GM04503 (cell line): ENCODE data around the gene OSBP2.

ENCODE experiments used
- DNase-seq: peaks from one replicate; pipeline ENCODE4 v3.0.0-alpha.2; 2012; ENCODE audit warnings: low read depth

The OSBP2 gene

DNA sequence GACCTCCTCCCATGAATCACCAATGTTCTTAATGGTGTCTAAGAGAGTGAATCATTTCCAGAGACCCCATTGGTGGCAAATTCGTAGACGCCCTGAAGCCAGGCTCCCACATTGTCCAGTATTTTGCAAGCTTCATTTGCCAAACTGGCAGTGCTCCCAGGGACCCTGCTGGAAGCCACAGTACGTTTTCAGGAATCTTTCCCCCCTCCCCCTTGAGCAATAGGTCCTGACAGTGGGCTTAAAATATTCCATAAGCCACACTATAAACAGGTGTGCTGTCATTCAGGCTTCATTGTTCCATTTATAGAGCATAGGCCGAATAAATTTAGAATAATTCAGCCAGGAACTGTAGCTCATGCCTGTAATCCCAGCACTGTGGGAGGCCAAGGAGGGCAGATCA is 148.6 kb downstream of the OSBP2 start:
- DNase-seq = no peak

DNA sequence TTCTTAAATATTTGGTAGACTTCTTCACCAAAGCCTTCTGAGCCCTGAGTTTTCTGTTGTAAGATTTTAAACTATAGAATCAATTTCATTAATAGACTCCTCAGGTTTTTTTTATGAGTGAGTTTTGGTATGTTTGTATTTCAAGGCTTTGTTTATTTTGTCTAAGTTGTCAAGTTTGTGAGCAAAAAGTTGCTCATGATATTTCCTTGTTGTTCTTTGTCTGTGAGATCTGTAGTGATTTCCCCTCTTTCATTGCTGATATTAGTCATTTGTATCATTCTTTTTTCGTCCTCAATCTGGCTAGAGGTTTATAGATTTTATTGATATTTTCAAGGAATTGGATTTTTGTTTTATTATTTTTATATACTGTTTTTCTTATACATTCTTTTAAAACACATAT is 152.9 kb downstream of the OSBP2 start:
- DNase-seq = no peak

DNA sequence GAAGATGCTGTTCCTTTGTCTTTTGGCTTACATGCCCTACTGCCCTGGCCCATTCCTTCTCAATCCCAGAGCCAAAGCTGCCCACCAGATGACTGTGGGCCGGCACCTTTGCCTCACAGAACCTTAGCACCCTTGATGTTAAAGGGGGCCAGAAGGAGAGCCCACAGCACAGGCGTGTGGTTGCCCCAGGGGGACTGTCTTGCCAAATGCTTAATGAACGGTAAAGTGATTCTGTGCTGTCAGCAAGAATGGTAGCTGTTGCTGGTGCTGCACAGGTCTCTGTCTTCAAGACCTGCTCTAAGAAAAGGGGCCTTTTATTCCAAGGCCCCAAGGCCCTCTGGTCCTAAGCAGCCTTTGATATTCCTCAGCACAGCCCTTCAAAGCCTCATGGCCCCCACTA is 160.6 kb downstream of the OSBP2 start:
- no peak for DNase-seq

DNA sequence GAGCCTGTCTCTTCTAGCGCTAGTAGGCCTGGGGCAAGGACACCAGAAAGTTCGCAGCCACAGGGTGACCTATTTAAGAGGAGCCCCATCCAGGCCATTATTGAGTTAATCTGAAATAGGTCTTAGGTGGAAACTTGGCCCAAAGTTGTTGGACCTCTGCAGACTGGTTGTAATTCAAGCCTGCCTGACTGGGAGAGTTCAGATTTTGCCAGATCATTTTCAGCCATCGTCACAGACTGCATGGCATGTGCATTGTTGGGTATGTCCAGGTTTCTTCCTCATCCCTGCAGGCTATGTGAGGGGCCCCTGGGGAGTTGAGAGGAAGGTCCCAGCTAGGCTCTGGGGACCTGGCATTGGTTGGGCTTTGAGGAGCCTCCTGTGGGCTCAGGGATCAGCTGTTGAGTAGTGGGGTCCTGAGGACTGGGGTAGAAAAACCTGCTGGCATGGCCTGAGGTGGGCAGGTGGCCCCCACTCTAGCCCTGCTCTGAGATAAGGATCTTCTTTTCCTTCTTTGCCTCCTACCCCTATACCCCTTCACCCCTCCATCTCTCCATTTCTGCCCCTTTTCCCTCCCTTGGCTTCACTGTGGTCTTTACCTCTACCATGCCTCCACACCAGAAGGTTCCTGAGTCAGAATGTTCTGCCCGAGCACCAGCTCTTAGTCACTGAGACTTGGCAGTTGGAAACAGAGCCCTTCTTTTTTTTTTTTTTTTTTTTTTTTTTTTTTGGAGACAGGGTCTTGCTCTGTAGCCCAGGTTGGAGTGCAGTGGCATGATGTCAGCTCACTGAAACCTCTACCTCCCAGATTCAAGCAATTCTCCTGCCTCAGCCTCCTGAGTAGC is 161.2 kb downstream of the OSBP2 start:
- no peak for DNase-seq

DNA sequence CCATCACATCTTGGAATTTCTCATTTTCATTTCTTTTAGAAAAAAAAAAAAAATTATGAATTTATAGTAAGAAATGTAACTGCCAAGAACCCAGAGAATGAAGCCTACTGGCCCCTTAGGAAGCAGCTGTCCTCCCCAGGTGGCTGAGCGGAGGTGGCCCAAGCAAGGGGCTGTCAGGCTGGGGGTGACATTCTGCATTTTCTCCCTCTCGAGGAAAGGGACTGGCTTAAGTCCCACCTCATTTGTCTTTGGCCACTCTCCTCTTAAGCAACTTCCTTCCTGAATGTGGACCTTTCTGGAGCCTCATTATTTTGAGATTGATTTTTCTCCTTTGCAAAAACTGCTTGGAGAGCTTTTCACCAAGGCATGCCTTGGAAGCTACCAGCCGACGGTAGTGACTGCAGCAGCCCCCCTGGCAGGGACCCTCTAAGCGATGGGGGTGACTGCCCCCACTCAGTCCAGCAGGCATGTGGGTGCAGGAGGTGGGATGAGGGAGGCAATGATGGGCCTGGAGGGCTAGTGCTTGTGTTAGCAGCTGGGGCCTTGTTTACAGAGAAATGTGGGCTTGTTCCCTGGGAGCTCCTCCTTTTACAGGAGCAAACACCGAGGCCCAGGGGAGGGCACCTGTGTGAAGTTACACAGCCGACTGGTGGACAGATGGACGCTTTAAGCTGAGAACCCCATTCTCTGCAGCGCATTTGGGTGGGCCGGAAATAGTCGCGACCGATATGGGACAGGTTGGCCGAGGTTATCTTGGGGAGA is 162.2 kb downstream of the OSBP2 start:
- no peak for DNase-seq

DNA sequence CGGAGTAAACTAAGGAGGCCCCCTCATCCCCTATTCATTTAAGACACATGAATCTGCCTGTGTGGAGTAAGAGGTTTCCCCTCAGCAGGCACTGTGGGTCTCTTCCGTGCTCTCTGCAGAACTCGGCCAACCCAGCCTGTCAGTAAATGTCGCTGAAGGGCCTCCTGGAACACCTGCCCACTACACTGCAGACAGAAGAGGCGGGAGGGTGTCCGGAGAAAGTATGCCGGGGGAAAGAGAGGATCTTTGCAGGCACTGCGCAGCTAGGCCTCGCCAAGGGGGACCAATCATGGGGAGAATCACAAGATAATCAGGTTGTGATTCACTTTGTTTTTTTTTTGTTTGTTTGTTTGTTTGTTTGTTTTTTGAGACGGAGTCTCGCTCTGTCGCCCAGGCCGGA is 163.1 kb downstream of the OSBP2 start:
- no peak for DNase-seq

DNA sequence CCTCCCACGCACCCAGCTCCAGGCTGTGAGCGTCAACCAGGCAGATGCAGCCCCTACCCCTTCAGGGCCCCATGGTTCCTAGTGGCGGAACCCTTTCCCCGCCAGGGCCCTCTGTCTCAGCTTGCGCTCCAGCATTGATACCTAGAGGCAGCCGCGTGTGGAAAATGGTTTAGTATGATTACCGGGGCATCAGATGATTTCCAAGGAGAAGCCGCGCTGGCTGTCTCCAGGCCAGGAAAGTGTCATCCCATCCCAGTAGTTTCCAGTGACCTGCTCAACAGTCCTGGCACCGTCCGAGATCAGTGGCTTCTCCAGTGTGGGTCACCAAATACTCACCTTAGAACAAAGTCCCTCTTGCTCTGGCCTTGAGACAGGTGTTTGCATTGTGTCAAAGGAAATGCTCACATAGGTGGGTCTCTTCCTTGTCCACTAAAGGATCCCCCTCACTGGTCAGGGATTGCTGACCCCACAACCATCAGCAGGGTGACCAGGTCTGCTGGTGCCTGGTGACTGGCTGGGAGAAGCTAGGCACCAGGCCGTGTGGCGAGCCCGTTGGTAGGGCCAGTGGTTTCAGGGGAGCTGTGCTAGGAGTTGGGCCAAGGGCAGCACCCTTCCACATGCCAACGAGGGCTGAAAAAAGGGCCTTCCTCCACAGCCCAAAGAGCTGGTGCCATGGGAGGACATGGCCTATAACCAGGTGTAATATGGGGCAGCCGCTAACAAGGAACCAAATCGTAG is 164.5 kb downstream of the OSBP2 start:
- DNase-seq = no peak

DNA sequence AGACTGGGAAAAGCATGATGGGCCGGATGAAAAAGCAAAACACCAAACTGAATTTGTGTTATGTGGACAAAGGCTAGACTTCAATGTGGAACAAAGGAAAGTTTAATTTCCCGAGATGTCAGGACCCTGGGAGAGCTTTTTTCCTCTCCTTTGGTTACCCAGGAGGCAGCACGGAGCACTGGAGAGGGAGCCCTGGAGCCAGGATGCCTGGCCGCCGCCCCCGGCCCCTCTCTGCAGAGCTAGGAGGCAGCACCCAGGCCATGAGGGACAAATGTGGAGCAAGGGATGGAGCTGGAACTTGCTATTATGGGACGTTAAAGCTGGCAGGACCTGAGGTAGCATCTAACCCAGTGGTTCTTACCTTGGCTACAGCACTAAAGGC is 165.0 kb downstream of the OSBP2 start:
- no peak for DNase-seq

DNA sequence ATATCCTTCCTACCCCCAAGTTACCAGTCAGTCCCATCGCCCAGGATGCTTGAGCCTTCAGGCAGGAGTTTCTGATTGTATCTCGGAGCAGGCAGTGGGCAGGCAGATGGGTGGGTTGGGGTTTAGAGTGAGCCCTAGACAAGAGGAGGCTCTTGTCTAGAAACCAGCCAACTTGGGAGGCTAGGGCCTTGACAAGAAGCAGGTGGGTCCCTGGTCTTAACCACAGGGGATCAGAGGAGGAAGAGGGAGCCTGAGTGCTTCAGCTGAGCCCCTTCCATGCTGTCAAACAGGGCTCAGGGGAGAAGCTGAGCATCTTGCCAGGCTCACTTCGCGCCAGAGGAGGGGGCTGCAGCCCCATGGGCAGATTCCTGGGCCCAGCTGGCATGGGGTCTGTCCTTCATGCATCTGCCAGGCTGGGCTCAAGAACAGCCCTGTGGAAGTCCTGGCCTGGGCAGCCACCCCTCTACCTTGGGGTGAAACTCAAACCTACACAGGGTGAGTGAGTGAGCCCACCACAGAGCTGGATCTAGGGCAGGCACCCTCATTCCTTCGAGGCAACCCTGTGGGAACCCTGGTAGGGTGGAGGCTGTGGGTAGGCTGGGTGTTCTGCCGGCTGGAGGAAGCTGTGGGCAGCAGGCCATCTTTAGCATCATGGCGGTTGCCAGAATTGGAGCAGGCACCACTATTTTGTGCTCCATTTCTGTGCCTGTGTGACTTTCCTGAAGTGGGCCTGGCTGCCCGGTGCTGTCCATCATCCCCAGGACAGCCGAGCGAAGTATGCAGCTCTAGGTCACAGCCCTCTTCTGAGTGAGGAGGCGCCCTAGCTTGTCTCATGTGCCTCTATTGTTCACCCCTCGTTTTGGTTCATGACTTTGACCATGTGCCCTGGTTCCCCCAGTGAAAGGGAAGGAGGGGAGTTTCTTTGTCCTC is 165.8 kb downstream of the OSBP2 start:
- DNase-seq = no peak

DNA sequence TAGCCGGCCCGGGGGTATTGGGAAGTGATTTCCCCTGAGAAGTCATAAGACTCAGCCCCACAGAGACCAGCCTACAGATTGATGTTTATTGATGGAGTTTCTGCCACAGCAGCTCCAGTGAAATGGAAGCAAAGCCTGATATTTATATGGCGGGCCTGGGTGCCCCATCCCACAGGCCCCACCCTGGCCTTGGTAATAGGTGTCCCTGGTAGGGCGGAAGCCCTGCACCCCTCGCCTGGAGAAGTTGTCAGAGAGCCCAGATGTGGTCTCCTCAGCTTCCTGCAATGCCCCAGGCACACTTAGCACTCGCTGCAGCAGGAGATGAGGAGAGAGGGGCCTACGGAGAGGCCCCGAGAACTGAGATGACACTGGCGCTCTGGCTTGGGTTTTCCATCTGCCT is 166.5 kb downstream of the OSBP2 start:
- DNase-seq = no peak

DNA sequence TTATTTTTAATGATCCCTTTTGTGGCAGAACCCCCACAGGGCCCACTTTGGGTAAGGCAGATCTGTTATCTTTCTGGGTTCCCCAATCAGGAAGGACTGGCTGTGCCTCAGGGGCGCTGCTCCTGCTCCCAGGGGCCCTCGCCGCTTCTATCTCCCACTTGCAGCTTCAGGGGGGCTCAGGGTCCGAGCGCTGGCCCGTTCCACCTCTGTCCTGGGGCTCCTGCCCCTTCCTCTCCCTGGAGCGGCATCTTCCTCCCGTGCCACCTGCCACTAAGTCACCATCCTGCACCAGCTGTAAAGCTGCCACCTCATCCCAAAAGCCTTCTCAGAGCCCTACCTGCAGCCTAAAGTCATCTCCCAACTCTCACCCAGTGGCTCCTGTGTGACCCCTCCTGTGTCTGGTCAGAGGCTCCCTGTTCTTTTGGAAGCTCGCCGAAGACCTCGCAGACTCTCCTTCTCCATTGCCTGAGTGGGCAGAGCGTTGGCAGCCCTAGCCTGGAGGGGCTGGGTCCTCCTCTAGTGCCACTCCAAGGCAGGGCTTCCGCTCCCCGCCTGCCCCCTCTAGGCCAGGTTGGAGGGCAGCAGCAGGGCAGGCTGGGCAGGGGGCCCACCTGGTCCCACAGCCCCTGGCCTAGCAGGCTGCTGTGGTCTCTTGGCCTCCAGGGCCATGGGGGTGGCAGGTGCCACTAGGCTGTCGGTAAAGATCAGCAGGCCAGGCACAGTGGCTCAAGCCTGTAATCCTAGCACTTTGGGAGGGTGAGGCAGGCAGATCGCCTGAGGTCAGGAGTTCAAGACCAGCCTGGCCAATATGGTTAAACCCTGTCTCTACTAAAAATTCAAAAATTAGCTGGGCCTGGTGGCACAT is 167.2 kb downstream of the OSBP2 start:
- no peak for DNase-seq

DNA sequence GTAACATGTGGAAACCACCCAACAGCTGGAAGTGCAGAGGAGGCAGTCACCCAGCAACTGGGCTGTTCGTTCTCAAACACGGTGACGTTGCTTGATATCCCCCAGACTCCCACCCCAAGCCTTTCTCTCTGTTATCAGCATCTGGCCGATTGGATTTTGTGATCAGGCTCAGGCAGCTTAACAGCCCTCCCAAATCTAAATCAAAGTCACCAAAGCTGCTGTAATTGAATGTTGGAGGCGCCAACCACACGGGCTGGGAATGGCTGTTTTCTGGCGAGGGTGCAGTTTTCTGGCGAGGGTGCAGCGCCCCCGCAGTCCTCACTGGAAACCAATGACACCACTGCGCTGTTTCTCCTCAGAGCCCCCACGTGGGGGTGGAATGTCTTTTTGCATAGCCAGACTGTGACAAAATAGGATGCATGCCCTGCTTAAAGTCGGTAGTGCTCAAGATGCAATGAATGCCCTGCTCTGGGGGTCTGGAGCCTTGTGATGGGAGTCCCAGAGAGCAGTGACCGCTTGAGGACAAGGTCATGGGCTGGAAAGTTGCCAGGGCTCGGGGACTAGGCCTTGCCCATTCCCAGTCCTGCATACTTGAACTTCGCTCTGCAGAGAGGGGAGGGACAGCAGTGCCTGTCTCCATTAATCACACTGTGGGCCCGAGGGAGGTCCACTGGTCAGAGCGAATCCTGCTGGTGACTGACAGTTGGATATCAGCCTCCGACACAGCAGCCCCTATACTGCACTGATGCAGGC is 168.6 kb downstream of the OSBP2 start:
- no peak for DNase-seq

DNA sequence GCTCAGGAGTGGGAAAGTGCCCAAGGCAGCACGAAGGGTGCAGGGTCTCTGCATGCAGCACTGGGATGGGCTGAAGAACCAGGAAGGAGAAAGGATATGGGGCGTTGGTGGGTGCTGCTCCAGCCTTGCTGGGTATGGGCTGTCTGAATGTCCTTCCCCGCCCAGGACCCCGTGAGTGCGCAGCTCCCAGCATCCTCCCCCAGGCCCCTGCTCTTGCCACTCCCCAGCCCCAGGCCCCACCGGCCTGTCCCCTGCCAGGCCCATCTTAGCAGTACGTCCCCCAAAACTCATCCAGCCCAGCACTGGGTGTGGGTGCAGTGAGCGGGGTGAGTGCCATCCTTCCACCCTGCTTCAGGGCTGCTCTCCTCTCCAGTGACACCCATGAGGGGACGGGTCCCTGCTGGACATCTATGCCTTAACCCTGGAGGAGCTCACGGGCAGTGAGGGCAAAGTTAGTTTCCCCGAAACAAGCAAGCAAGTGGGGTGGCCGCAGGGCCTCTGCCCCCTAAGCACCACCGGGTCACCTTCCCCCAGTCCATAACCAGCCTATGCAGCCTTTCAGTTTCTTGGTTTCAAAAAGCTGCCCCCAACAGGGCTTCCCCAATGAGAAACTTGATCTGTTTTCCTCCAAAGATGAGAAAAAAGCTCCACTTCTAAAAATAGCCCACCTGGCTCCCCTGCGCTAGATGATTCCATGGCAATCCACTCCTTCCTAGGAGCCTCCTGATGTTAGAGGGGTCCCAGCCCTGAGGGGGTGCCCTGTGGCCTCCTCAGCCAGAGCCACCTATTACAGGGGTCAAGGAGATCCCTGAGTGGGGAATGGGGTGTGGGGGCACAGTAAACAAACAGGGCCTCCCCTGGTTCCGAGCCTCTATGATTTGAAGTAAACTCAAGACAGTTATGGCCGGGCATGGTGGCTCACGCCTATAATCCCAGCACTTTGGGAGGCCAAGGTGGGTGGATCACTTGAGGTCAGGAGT is 170.1 kb downstream of the OSBP2 start:
- no peak for DNase-seq

DNA sequence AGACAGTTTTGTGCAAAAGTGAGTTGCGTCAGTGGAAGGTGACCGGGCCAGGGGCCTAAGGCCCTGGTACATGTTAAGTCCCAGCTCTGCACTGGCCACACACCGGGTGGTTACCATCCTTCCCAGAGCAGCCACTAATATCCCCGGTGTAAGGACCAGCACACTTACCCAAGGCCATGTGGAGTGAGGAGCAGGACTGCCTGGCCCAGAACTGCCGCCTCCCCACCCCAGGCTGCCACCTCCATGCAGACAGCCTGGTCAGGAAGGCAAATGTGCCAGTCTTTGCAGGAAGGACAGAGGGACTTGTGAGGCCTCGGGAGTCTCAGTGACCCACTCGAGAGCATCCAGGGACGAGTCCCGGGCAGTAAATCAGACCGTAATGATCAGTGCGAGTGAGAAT is 171.0 kb downstream of the OSBP2 start:
- no peak for DNase-seq

DNA sequence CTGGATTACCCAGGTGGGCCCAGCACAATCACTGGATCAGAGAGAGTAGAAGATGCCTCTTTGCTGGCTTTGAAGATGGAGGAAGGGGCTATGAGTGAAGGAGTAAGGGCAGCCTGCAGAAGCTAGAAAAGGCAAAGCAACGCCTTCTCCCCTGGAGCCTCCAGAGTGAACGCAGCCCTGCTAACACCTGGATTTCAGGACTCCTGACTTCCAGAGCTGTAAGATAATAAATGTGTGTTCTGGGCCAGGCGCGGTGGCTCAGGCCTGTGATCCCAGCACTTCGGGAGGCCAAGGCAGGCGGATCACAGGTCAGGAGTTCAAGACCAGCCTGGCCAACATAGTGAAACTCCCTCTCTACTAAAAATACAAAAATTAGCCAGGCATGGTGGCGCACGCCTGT is 171.5 kb downstream of the OSBP2 start:
- no peak for DNase-seq

DNA sequence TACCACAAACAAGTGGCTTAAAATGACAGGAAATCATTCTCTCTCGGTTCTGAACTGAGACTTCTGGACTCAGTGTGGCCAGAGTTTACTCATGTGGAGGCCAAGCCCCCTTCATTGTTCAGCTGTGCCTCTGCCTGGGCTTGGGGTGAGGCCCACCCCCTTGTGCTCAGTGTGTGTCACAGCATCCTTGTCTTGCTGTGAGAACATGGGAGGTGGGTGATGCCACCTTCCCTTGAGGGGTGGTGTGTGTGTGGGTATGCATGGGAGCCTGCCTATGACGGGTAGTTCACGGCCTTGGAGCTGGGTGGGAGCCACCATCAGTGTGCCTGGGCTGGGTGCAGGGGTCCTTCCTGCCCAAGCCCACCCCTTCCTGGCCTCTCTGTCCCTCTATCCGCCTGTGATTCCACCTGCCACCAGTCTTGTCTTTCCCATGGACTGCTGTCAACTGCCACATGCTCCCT is 172.2 kb downstream of the OSBP2 start:
- DNase-seq = no peak

DNA sequence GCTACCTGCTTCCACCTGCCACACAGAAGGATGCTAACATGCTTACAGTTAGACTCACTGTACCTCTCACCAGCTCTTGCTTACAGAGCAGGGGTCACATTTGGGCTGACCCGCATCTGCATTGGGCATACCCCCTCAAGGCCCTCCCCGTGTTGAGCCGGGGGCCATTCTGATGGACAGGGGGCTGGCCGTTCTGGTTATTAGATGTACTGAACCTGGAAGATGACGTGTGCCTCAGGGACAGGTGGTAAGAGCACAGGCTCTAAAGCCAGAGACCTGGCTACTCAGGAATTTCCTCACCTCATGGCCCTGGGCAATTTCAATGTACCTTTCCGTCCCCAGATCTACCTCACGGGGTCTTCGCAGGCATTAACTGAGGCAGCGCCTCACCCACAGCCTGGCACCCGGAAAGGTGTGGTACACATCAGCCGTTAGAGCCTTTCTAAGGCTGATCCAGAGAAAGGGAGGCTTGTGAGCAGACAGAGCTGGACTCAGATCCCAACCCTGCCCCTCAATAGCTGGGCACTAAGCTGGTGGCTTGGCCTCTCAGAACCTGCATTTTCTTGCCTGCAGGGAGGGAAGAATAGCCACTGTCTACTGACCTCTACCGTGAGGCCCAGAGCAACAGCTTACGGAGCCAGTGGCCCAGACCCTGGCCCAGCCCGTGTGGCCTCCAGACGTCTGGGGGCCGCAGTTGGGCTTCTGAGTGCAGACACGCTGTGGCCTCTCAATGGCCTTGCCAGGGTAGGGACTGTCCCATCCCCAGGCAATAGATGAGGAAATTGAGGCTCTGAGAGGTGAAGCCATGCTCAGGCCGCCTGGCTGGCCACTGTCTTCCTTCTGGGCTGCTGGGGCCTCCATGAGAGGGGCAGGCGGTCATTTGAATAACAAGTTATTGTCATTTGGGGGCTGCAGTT is 173.3 kb downstream of the OSBP2 start:
- no peak for DNase-seq
